Panc1 (cell line): ENCODE data around the gene SYNGR4.

Experiments
- POLR2AphosphoS5 ChIP-seq: IDR thresholded peaks from 2 replicates; pipeline ENCODE4 v1.6.1; 2012; ENCODE audit warnings: mild to moderate bottlenecking, low read depth, low read length, moderate library complexity
- SIN3A ChIP-seq: IDR thresholded peaks from 2 replicates; pipeline ENCODE4 v1.6.1; 2012; ENCODE audit warnings: low read depth, mild to moderate bottlenecking, low read length, moderate library complexity, borderline replicate concordance; ENCODE audit not compliant: insufficient read depth
- TF ChIP-seq, protein P1 (sequence below): fragments of 450-650 bp; IDR thresholded peaks from 2 replicates; pipeline ENCODE4 v1.5.1; 2017; ENCODE audit warnings: mild to moderate bottlenecking
- TF ChIP-seq, protein P2 (sequence below), 2 experiments: IDR thresholded peaks; 2 replicates each; pipeline ENCODE4 v1.6.1; 2011 to 2012; ENCODE audit warnings: low read depth in 2 of 2, control low read depth in 1 of 2, low read length in 1 of 2, mild to moderate bottlenecking in 1 of 2, moderate library complexity in 1 of 2; ENCODE audit not compliant: insufficient read depth in 1 of 2

- TF ChIP-seq, protein P1, sequence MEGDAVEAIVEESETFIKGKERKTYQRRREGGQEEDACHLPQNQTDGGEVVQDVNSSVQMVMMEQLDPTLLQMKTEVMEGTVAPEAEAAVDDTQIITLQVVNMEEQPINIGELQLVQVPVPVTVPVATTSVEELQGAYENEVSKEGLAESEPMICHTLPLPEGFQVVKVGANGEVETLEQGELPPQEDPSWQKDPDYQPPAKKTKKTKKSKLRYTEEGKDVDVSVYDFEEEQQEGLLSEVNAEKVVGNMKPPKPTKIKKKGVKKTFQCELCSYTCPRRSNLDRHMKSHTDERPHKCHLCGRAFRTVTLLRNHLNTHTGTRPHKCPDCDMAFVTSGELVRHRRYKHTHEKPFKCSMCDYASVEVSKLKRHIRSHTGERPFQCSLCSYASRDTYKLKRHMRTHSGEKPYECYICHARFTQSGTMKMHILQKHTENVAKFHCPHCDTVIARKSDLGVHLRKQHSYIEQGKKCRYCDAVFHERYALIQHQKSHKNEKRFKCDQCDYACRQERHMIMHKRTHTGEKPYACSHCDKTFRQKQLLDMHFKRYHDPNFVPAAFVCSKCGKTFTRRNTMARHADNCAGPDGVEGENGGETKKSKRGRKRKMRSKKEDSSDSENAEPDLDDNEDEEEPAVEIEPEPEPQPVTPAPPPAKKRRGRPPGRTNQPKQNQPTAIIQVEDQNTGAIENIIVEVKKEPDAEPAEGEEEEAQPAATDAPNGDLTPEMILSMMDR: no peak
- TF ChIP-seq POLR2AphosphoS5 (no peak), SIN3A (no peak)
- TF ChIP-seq, protein P2, sequence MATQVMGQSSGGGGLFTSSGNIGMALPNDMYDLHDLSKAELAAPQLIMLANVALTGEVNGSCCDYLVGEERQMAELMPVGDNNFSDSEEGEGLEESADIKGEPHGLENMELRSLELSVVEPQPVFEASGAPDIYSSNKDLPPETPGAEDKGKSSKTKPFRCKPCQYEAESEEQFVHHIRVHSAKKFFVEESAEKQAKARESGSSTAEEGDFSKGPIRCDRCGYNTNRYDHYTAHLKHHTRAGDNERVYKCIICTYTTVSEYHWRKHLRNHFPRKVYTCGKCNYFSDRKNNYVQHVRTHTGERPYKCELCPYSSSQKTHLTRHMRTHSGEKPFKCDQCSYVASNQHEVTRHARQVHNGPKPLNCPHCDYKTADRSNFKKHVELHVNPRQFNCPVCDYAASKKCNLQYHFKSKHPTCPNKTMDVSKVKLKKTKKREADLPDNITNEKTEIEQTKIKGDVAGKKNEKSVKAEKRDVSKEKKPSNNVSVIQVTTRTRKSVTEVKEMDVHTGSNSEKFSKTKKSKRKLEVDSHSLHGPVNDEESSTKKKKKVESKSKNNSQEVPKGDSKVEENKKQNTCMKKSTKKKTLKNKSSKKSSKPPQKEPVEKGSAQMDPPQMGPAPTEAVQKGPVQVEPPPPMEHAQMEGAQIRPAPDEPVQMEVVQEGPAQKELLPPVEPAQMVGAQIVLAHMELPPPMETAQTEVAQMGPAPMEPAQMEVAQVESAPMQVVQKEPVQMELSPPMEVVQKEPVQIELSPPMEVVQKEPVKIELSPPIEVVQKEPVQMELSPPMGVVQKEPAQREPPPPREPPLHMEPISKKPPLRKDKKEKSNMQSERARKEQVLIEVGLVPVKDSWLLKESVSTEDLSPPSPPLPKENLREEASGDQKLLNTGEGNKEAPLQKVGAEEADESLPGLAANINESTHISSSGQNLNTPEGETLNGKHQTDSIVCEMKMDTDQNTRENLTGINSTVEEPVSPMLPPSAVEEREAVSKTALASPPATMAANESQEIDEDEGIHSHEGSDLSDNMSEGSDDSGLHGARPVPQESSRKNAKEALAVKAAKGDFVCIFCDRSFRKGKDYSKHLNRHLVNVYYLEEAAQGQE (IDR thresholded peaks at IDR 0.05; ENCODE audit: insufficient read depth in 1 of 2, low read depth in 2 of 2, low read length in 1 of 2): no peak
Measured at GRCh38 chr19:48400018-48400742, 36.0 kb downstream of the SYNGR4 start.
